Lung (tissue), 12 donors: Measurements from ENCODE around the gene ADAP1. TPM values are rescaled to one million over a fixed set of nuclear protein-coding genes. Genes with fewer than 3 reads are reported as not detected.

Source experiments
- ATAC-seq: fragments of 200-7000 bp; cut with Tn5 transposase; one replicate; pipeline ENCODE4 v1.9.1; 2020; ENCODE audit warnings: moderate number of reproducible peaks; ENCODE audit not compliant: insufficient read depth, low FRiP score
- DNase-seq, 3 donors: peaks; one replicate each; pipeline ENCODE4 v3.0.0-alpha.2; 2013 to 2017
- H3K27ac ChIP-seq, 2 donors: one replicate each; pipeline ENCODE4 v1.5.1; 2013; ENCODE audit warnings: mild to moderate bottlenecking in 2 of 2, moderate library complexity in 2 of 2, control low read depth in 1 of 2, inconsistent platforms in 1 of 2, low read depth in 1 of 2, low read length in 1 of 2
- H3K27me3 ChIP-seq, 3 donors: one replicate each; pipeline ENCODE4 v1.5.1; 2013; ENCODE audit warnings: low read length in 2 of 3; ENCODE audit not compliant: control insufficient read depth in 3 of 3, insufficient read depth in 3 of 3
- H3K36me3 ChIP-seq, 4 donors: one replicate each; pipeline ENCODE4 v1.5.1; 2013; ENCODE audit warnings: low read length in 4 of 4, mild to moderate bottlenecking in 1 of 4, moderate library complexity in 1 of 4; ENCODE audit not compliant: control insufficient read depth in 4 of 4, insufficient read depth in 4 of 4
- H3K4me1 ChIP-seq, 5 donors: one replicate each; pipeline ENCODE4 v1.5.1; 2013; ENCODE audit warnings: low read length in 5 of 5, mild to moderate bottlenecking in 2 of 5, moderate library complexity in 1 of 5; ENCODE audit not compliant: control insufficient read depth in 5 of 5, insufficient read depth in 5 of 5
- H3K4me3 ChIP-seq: one replicate; pipeline ENCODE4 v1.5.1; 2013; ENCODE audit warnings: mild to moderate bottlenecking, control low read depth, moderate library complexity
- H3K9ac ChIP-seq, 2 donors: one replicate each; pipeline ENCODE4 v1.5.1; 2013; ENCODE audit warnings: low read length in 2 of 2, control low read depth in 1 of 2; ENCODE audit not compliant: insufficient read depth in 1 of 2
- H3K9me3 ChIP-seq, 4 donors: one replicate each; pipeline ENCODE4 v1.5.1; 2013; ENCODE audit warnings: low read length in 3 of 4, mild to moderate bottlenecking in 1 of 4, moderate library complexity in 1 of 4; ENCODE audit not compliant: control insufficient read depth in 4 of 4, insufficient read depth in 3 of 4
- CTCF ChIP-seq: IDR thresholded peaks from 2 replicates; pipeline ENCODE4 v1.5.1; 2012; ENCODE audit warnings: mild to moderate bottlenecking; ENCODE audit errors: control extremely low read depth, extremely low read depth
- WGBS, 2 donors: extraction: QIAGEN DNeasy Blood & Tissue Kit; methylation state at CpG; one replicate each; pipeline ENCODE4 v1.1.7; 2013; 5-methylcytosine and 5-hydroxymethylcytosine counted together
- polyA plus RNA-seq, 2 donors: library from polyadenylated mRNA; stranded (reverse); fragments of 200-250 nt; gene quantifications; one replicate each; pipeline ENCODE4 v1.2.1, GENCODE V29; 2013
- total RNA-seq, 2 donors: library from RNA; depleted of rRNA in 1 of 2; stranded (reverse); fragments of >200 nt in 1 of 2; gene quantifications; one replicate each; pipeline ENCODE4 v1.2.1, GENCODE V29; 2014 to 2021
- donor health status: control.
- donor health status: control.
- donor health status: Bipolar disorder and iron deficiency.
- donor health status: healthy.
- donor health status: DM: yes; HTN: yes; CAD: no.

Gene ADAP1
- total and polyA plus RNA-seq, 4 donors = 11.5 to 39.0 (median 32.6) TPM

DNA sequence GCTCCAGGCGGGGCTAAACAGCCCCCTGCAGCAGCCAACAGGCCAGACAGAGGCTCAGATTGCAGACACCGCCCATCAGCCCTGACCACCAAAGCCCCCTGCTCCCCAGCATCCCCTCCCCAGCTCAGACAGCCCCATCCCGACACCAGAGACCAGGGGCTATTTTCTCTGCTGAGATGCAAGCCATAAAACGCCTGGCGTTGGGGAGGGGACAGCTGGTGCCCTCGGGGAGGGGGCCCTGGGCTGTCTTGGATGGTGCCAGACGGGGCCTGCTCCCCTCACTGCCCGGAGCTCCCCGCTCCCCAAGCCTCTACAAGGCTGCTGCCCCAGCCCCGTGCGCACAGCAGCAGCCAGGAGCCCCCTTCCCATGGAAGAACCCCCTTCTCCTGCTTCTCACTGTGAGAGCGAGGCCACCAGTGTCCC is 46.3 kb downstream of the ADAP1 start:
- 88 to 89% methylated on average over 11 to 12 of the region's 12 CpGs for WGBS, 2 donors
- Histone ChIP-seq H3K27ac (no peak overlapping the region), H3K36me3 (peaks cover 0 to 4% (median 0%) of the 10 kb centered on the region in 4 donors), H3K9ac (no peak overlapping the region), H3K4me1 (peaks cover 0 to 2% (median 0%) of the 10 kb centered on the region in 5 donors), H3K27me3 (peaks cover 0 to 14% (median 0%) of the 10 kb centered on the region in 3 donors), H3K4me3 (no peak overlapping the region), H3K9me3 (no peaks in the 10 kb centered on the region)
- ATAC-seq (no peak), DNase-seq (no peak)
- no peak for TF ChIP-seq CTCF

GRCh38 chr7:907158-907980 is 47.1 kb downstream of the ADAP1 start:
- no peak overlapping the region for H3K9ac ChIP-seq
- DNase-seq (no peak), ATAC-seq (no peak)
- no peak for TF ChIP-seq CTCF
- no peak overlapping the region for H3K4me3 ChIP-seq
- H3K9me3 ChIP-seq = no peaks in the 10 kb centered on the region
- peaks cover 0 to 4% (median 0%) of the 10 kb centered on the region in 4 donors for H3K36me3 ChIP-seq
- peaks cover 0 to 14% (median 0%) of the 10 kb centered on the region in 3 donors for H3K27me3 ChIP-seq
- peaks cover 0 to 2% (median 0%) of the 10 kb centered on the region in 5 donors for H3K4me1 ChIP-seq
- WGBS, 2 donors = 71 to 80% methylated on average over 49 of the region's 49 CpGs
- no peak overlapping the region for H3K27ac ChIP-seq

DNA sequence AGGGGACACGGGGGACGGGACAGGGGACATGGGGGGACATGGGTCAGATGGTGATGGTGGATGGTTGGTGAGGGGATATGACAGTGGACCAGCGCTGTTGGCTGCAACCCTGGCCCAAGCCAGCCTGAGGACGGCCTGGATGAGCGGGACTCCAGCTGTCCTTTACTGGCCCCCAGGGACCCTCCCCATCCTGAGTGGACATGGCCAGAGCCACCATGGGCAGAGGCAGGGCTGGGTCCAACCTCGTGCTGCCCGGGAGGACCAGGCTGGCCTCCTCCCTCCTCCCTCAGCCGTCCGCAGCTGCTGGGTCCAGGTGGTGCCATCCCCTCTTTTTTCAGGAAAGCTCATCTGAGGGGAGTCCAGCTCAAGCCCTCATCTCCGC is 47.7 kb downstream of the ADAP1 start:
- DNase-seq = no peak
- ATAC-seq = no peak
- 71 to 79% methylated on average over 8 to 10 of the region's 10 CpGs for WGBS, 2 donors

More for the DNA sequence above, 47.7 kb downstream of the ADAP1 start:
- Histone ChIP-seq H3K4me3 (no peak overlapping the region), H3K27ac (no peak overlapping the region), H3K9me3 (no peaks in the 10 kb centered on the region), H3K27me3 (peaks cover 0 to 14% (median 0%) of the 10 kb centered on the region in 3 donors), H3K9ac (no peak overlapping the region), H3K36me3 (no peaks in the 10 kb centered on the region), H3K4me1 (peaks cover 0 to 2% (median 0%) of the 10 kb centered on the region in 5 donors)
- TF ChIP-seq CTCF = no peak
